ENCODE data around the gene RIN3. TPM values are rescaled to one million over a fixed set of nuclear protein-coding genes. Genes with fewer than 3 reads are reported as not detected.

Gene RIN3
- total RNA-seq, 1 experiment from 2014 or later, result 1.5 TPM

DNA sequence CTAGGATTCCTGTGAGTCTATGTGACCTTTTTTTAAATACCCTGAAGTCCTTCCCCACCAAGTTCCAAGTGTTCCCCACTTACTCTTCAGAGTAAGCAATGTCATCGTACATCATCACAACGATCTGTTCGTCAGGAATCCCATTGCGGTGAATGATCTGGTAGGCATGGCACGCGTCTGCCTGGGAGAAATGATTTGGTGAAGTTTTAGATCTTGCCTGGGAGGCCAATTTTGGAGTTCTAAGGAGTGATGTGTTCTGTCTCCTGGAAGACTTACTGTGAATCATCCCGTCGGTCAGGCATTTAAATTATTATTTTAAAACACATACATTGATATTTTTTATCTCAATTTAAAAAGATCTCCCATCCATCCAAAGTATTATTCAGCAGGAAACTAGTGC is 205.1 kb downstream of the RIN3 start:
- Histone ChIP-seq H3T11ph (ENCODE audit: low read length) (no peak overlapping the region), H3K14ac (ENCODE audit: insufficient read depth, low read length) (no peak overlapping the region), H4K91ac (ENCODE audit: insufficient read length, low read depth, low read length) (no peak overlapping the region), H3K27me3 (ENCODE audit: insufficient read depth, low read length) (no peaks in the 10 kb centered on the region), H3K56ac (ENCODE audit: insufficient read length, low read depth, low read length) (no peak overlapping the region), H4K8ac (replicated peaks; ENCODE audit: insufficient read length, low read depth, low read length) (no peak overlapping the region), H2BK20ac (ENCODE audit: low read depth, low read length, poor library complexity, severe bottlenecking) (no peak overlapping the region), H3K9ac (ENCODE audit: extremely low read depth, insufficient read length, low read length) (no peak overlapping the region), H3K18ac (ENCODE audit: insufficient read length, low read depth, low read length) (no peak overlapping the region), H2AFZ (ENCODE audit: low read length) (no peak overlapping the region), H3K23me2 (ENCODE audit: insufficient read length, low read depth, low read length, poor library complexity, severe bottlenecking) (no peaks in the 10 kb centered on the region), H3K4me2 (ENCODE audit: insufficient read depth, insufficient read length, low read length) (no peak overlapping the region), H3K27ac (ENCODE audit: insufficient read length, low read depth, low read length) (no peak overlapping the region), H3K4me1 (ENCODE audit: insufficient read depth, low read length) (no peaks in the 10 kb centered on the region), H2BK120ac (ENCODE audit: low read depth, low read length, poor library complexity, severe bottlenecking) (no peak overlapping the region), H3K23ac (ENCODE audit: insufficient read length, low read depth, low read length) (no peak overlapping the region), H2BK5ac (ENCODE audit: insufficient read length, low read length) (no peak overlapping the region), H4K20me1 (ENCODE audit: control insufficient read depth, insufficient read depth, insufficient read length) (no peaks in the 10 kb centered on the region), H3K4ac (ENCODE audit: low read depth, low read length) (no peak overlapping the region), H2BK15ac (ENCODE audit: low read depth, low read length) (no peak overlapping the region), H4K5ac (ENCODE audit: insufficient read length, low read depth, low read length) (no peak overlapping the region), H2BK12ac (ENCODE audit: insufficient read length, low read depth, low read length) (no peak overlapping the region), H3K79me1 (ENCODE audit: insufficient read depth, low read depth, low read length, poor library complexity, severe bottlenecking) (no peaks in the 10 kb centered on the region), H3K9me3 (ENCODE audit: control insufficient read depth, low read depth, low read length) (no peaks in the 10 kb centered on the region), H3K79me2 (ENCODE audit: insufficient read depth, low read length) (no peaks in the 10 kb centered on the region; the same call in 1 of the 2 replicates), H2AK5ac (ENCODE audit: insufficient read length, low read length) (no peak overlapping the region)
- Mint-ChIP-seq H3K4me3 (no peak overlapping the region), H3K4me1 (no peaks in the 10 kb centered on the region), H3K27ac (no peak overlapping the region), H3K36me3 (ENCODE audit: insufficient read depth in 1 of 3, low read depth in 3 of 3) (peaks cover 9 to 23% (median 10%) of the 10 kb centered on the region in 3 experiments), H3K9me3 (peaks cover 0 to 3% of the 10 kb centered on the region in 2 experiments; a peak in 1 of 5 replicates), H3K27me3 (ENCODE audit: low read depth) (no peaks in the 10 kb centered on the region)
- TF ChIP-seq, protein P1, sequence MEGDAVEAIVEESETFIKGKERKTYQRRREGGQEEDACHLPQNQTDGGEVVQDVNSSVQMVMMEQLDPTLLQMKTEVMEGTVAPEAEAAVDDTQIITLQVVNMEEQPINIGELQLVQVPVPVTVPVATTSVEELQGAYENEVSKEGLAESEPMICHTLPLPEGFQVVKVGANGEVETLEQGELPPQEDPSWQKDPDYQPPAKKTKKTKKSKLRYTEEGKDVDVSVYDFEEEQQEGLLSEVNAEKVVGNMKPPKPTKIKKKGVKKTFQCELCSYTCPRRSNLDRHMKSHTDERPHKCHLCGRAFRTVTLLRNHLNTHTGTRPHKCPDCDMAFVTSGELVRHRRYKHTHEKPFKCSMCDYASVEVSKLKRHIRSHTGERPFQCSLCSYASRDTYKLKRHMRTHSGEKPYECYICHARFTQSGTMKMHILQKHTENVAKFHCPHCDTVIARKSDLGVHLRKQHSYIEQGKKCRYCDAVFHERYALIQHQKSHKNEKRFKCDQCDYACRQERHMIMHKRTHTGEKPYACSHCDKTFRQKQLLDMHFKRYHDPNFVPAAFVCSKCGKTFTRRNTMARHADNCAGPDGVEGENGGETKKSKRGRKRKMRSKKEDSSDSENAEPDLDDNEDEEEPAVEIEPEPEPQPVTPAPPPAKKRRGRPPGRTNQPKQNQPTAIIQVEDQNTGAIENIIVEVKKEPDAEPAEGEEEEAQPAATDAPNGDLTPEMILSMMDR (conservative IDR thresholded peaks at IDR 0.05), result no peak
- DNase-seq, result no peak
- WGBS (ENCODE audit: extremely low coverage, insufficient read length, low lambda C conversion rate), result no CpG with 5 or more reads among the region's 8 CpGs
